Embryonic facial prominence (tissue), 1 donor: ENCODE results near the gene WDR48.

Experiments used
- DNase-seq: peaks from one replicate; pipeline ENCODE4 v3.0.0-alpha.2; 2016; ENCODE audit errors: extremely low spot score

The WDR48 gene

GRCh38 chr3:39138804-39139415 lies 87.1 kb downstream of the WDR48 start:
- DNase-seq, result no peak

GRCh38 chr3:39139442-39139841 lies 87.6 kb downstream of the WDR48 start:
- DNase-seq, result no peak

- DNase-seq, result no peak
These were observed 88.6 kb downstream of the WDR48 start for GRCh38 chr3:39140341-39140971.

- no peak for DNase-seq
These were observed 89.6 kb downstream of the WDR48 start for GRCh38 chr3:39141171-39141995.

GRCh38 chr3:39142067-39142466 lies 90.3 kb downstream of the WDR48 start:
- no peak for DNase-seq

GRCh38 chr3:39143051-39143885 lies 91.5 kb downstream of the WDR48 start:
- no peak for DNase-seq

- DNase-seq, result no peak
These were observed 92.4 kb downstream of the WDR48 start for GRCh38 chr3:39144095-39144747.

DNA sequence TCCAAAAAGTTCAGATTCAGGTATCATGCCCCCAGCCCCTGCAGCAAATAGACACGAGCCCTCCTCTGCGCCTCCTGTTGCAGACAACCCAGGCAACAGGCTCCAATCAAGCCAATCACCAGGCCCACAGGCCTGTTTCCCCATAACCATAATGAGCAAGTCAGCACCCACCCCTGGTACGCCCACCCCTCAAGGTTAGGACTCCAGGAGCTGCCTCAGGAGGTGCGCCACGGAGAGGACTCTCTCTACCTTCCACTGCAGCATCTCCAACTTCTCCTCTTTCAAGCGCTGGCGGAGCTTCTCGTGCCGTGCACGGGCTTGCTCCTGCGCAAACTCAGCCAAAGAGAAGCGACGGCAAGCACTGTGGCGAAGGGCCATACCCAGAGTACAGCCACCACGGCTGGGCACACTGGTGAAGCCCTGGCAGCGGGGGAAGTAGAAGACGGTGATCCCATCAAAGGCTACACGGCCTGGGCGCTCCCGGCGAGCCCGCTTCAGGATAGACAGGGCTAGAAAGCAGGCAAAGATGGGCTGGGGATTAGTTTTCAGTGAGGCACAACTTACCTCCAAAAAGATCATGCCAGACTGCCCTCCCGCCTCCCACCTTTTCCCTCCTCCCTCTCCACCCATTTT lies 93.0 kb downstream of the WDR48 start:
- no peak for DNase-seq

DNA sequence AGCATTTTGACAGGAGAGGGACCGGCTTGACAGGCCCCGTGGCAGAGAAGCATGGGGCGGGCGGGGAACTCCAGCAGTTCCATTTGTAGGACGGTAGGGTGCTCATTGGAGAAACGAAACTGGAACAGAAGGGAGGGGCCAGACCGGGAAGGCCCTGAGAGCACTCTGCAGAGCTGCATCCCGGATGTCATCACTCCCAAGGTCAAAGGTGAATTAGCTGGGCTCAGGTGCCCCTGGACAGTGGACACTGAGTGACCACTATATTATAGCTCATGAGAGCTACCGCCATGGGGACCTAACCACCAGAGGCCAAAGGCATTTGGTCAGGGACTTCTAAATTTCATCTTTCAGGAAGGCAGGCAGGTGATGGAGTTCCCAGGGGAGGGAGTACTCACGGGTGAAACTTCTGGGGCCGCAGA lies 94.3 kb downstream of the WDR48 start:
- no peak for DNase-seq
